HG03378 (cell line): ENCODE measurements around the gene LCN12.
A peak's percentile ranks its signal among the peaks of the same experiment; 100 is the strongest.

ENCODE experiments used
- ATAC-seq: cut with Tn5 transposase; IDR thresholded peaks from one replicate; pipeline ENCODE4 v1.9.1; 2021; ENCODE audit warnings: mild to moderate bottlenecking, moderate library complexity; ENCODE audit not compliant: unreplicated experiment

The LCN12 gene

GRCh38 chr9:136944519-136945332, 7.3 kb upstream of the LCN12 start, which contains the start of the genes C8G and FBXW5:
C8G (plus strand) TSS chr9:136945243; CDS start chr9:136945321, 78 bp downstream.
FBXW5 (minus strand) TSS chr9:136944738; CDS start chr9:136944083, 655 bp downstream.
- ATAC-seq = peak; percentile 44

GRCh38 chr9:136945333-136946227, 6.5 kb upstream of the LCN12 start:
- ATAC-seq = no peak

- ATAC-seq = no peak
Measured at GRCh38 chr9:136946228-136947027, 5.6 kb upstream of the LCN12 start.

- no peak for ATAC-seq
Measured at GRCh38 chr9:136947028-136947891, 4.8 kb upstream of the LCN12 start.

- ATAC-seq = no peak
Measured at GRCh38 chr9:136947955-136948510, 4.0 kb upstream of the LCN12 start.

- no peak for ATAC-seq
Measured at GRCh38 chr9:136949239-136949816, 2.7 kb upstream of the LCN12 start.

GRCh38 chr9:136949817-136950655, 2.0 kb upstream of the LCN12 start:
- peak; percentile 53 for ATAC-seq

- ATAC-seq = no peak
Measured at GRCh38 chr9:136950656-136951276, 1.3 kb upstream of the LCN12 start.

- ATAC-seq = no peak
Measured at GRCh38 chr9:136952321-136952850, 313 bp downstream of the LCN12 start.

GRCh38 chr9:136952876-136953770, 1.1 kb downstream of the LCN12 start:
- ATAC-seq = no peak

GRCh38 chr9:136953771-136954269, 1.7 kb downstream of the LCN12 start:
- no peak for ATAC-seq

GRCh38 chr9:136954270-136955083, 2.4 kb downstream of the LCN12 start:
- ATAC-seq = no peak

GRCh38 chr9:136955202-136955942, 3.3 kb downstream of the LCN12 start:
- ATAC-seq = no peak

- ATAC-seq = no peak
Measured at GRCh38 chr9:136955943-136956335, 3.9 kb downstream of the LCN12 start.

GRCh38 chr9:136956604-136957003, 4.5 kb downstream of the LCN12 start:
- no peak for ATAC-seq
